Retinal pigment epithelial cell (primary cell): ENCODE measurements around the gene GRIP1.

Experiments
- DNase-seq: peaks from one replicate; pipeline ENCODE4 v3.0.0-alpha.2; 2010; ENCODE audit warnings: low read depth
- H3K4me3 ChIP-seq: 2 replicates; pipeline ENCODE4 v1.5.1; 2011; ENCODE audit warnings: mild to moderate bottlenecking, low read length, control low read depth, moderate library complexity
- CTCF ChIP-seq: conservative IDR thresholded peaks from 2 replicates; pipeline ENCODE4 v1.5.1; 2011; ENCODE audit warnings: low read depth, low read length, control low read depth, inconsistent platforms

The GRIP1 gene

GRCh38 chr12:66692170-66692569, 13.3 kb upstream of the GRIP1 start:
- no peak for TF ChIP-seq CTCF
- no peak for DNase-seq
- H3K4me3 ChIP-seq = no peak overlapping the region

- H3K4me3 ChIP-seq = no peak overlapping the region
- peak; percentile 70 for TF ChIP-seq CTCF
- DNase-seq = peak; percentile 21
These were observed 10.1 kb upstream of the GRIP1 start for GRCh38 chr12:66688846-66689439.

GRCh38 chr12:66684222-66684621, 5.3 kb upstream of the GRIP1 start:
- no peak for TF ChIP-seq CTCF
- H3K4me3 ChIP-seq = no peak overlapping the region
- DNase-seq = no peak

GRCh38 chr12:66683822-66684221, 4.9 kb upstream of the GRIP1 start:
- no peak for TF ChIP-seq CTCF
- DNase-seq = no peak
- H3K4me3 ChIP-seq = no peak overlapping the region

GRCh38 chr12:66683073-66683472, 4.2 kb upstream of the GRIP1 start:
- no peak for TF ChIP-seq CTCF
- DNase-seq = no peak
- no peak overlapping the region for H3K4me3 ChIP-seq

- no peak for TF ChIP-seq CTCF
- no peak overlapping the region for H3K4me3 ChIP-seq
- no peak for DNase-seq
These were observed 697 bp upstream of the GRIP1 start for GRCh38 chr12:66679461-66680084.

- TF ChIP-seq CTCF = no peak
- no peak overlapping the region for H3K4me3 ChIP-seq
- no peak for DNase-seq
These were observed 2.6 kb downstream of the GRIP1 start for GRCh38 chr12:66676241-66676640.
